K562 (cell line): Measurements from ENCODE around the gene FAM222A.

Experiments used
- ARID1B ChIP-seq: fragments of 450-650 bp; IDR thresholded peaks from 2 replicates; pipeline ENCODE4 v1.6.1; 2016; ENCODE audit warnings: antibody characterized with exemption, mild to moderate bottlenecking, inconsistent platforms
- ETV5 ChIP-seq: sonication (generic); formaldehyde crosslinking; IDR thresholded peaks from 2 replicates; pipeline ENCODE4 v1.4.0; 2020; ENCODE audit warnings: low read depth, mild to moderate bottlenecking, missing genetic modification reagents
- EZH2 ChIP-seq: IDR thresholded peaks from 2 replicates; pipeline ENCODE4 v1.6.1; 2012; ENCODE audit warnings: low read depth, mild to moderate bottlenecking, inconsistent platforms, low read length, borderline replicate concordance
- POLR2AphosphoS5 ChIP-seq: IDR thresholded peaks from 2 replicates; pipeline ENCODE4 v1.6.1; 2011; ENCODE audit warnings: mild to moderate bottlenecking, low read depth, low read length, moderate library complexity; ENCODE audit not compliant: control insufficient read depth, insufficient read depth
- PPARD ChIP-seq: fragments of 250-450 bp; sonication (Bioruptor Pico); IDR thresholded peaks from 2 replicates; pipeline ENCODE4 v1.8.0; 2022; ENCODE audit warnings: inconsistent platforms, mild to moderate bottlenecking, moderate library complexity
- TF ChIP-seq, protein P1 (sequence below), 3 experiments: IDR thresholded peaks in 2 of 3; conservative IDR thresholded peaks in 1 of 3; 2 replicates each; pipeline ENCODE4 v1.5.1; 2011 to 2012; ENCODE audit warnings: low read length in 3 of 3, mild to moderate bottlenecking in 3 of 3, control low read depth in 2 of 3, improper control_type of control experiment in 1 of 3, inconsistent platforms in 1 of 3, low read depth in 1 of 3, mixed read lengths in 1 of 3, moderate library complexity in 1 of 3; ENCODE audit not compliant: insufficient read depth in 2 of 3

DNA sequence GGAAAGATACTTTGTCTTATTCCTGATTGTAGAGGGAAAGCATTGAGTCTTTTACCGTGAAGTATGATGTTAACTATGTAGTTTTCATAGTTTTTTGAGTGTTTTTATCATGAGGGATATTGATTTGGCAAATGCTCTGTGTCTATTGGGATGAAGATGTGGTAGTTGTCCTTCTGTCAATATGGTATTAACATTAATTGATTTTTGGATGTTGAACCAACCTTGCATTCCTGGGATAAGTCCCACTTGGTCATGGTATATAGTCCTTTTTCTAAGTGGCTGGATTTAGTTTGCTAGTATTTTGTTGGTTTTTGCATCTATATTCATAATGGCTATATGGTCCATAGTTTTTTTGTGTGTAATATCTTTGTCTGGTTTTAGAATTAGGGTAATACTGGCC lies 42.8 kb downstream of the FAM222A start:
- TF ChIP-seq, protein P1, sequence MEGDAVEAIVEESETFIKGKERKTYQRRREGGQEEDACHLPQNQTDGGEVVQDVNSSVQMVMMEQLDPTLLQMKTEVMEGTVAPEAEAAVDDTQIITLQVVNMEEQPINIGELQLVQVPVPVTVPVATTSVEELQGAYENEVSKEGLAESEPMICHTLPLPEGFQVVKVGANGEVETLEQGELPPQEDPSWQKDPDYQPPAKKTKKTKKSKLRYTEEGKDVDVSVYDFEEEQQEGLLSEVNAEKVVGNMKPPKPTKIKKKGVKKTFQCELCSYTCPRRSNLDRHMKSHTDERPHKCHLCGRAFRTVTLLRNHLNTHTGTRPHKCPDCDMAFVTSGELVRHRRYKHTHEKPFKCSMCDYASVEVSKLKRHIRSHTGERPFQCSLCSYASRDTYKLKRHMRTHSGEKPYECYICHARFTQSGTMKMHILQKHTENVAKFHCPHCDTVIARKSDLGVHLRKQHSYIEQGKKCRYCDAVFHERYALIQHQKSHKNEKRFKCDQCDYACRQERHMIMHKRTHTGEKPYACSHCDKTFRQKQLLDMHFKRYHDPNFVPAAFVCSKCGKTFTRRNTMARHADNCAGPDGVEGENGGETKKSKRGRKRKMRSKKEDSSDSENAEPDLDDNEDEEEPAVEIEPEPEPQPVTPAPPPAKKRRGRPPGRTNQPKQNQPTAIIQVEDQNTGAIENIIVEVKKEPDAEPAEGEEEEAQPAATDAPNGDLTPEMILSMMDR (IDR thresholded peaks at IDR 0.05 in 2 of 3, conservative IDR thresholded peaks at IDR 0.05 in 1 of 3; ENCODE audit: insufficient read depth in 2 of 3, low read depth in 1 of 3, low read length in 3 of 3): no peak
- TF ChIP-seq POLR2AphosphoS5 (no peak), PPARD (CRISPR knock-in tag) (no peak), ETV5 (no peak), EZH2 (no peak), ARID1B (no peak)
